Fibroblast of villous mesenchyme (primary cell): ENCODE results near the gene LRRC3B. TPM values are rescaled to one million over a fixed set of nuclear protein-coding genes. Genes with fewer than 3 reads are reported as not detected.

Source experiments
- DNase-seq: peaks from one replicate; pipeline ENCODE4 v3.0.0-alpha.2; 2010; ENCODE audit warnings: low read depth
- H3K4me3 ChIP-seq: 2 replicates; pipeline ENCODE4 v1.5.1; 2011; ENCODE audit warnings: low read depth, mild to moderate bottlenecking, low read length
- CTCF ChIP-seq: IDR thresholded peaks from 2 replicates; pipeline ENCODE4 v1.5.1; 2012; ENCODE audit warnings: low read depth, mild to moderate bottlenecking, low read length; ENCODE audit not compliant: insufficient read depth
- total RNA-seq: library from RNA; depleted of rRNA; stranded (reverse); fragments of >200 nt; gene quantifications from 2 replicates; pipeline ENCODE4 v1.2.3, GENCODE V29; 2012

LRRC3B gene
- total RNA-seq, 1 donor, result not detected

GRCh38 chr3:26657348-26657976, 34.9 kb downstream of the LRRC3B start:
- no peak for TF ChIP-seq CTCF
- H3K4me3 ChIP-seq, result no peak overlapping the region
- DNase-seq, result no peak

- no peak for TF ChIP-seq CTCF
Measured at GRCh38 chr3:26668171-26668570, 45.6 kb downstream of the LRRC3B start.

GRCh38 chr3:26668696-26669095, 46.1 kb downstream of the LRRC3B start:
- no peak overlapping the region for H3K4me3 ChIP-seq
- no peak for TF ChIP-seq CTCF
- no peak for DNase-seq

More at GRCh38 chr3:26668171-26668570, 45.6 kb downstream of the LRRC3B start:
- DNase-seq, result no peak
- H3K4me3 ChIP-seq, result no peak overlapping the region

GRCh38 chr3:26675336-26675735, 52.8 kb downstream of the LRRC3B start:
- no peak overlapping the region for H3K4me3 ChIP-seq
- no peak for TF ChIP-seq CTCF
- DNase-seq, result no peak

GRCh38 chr3:26681632-26682031, 59.1 kb downstream of the LRRC3B start:
- no peak overlapping the region for H3K4me3 ChIP-seq
- no peak for DNase-seq
- TF ChIP-seq CTCF, result no peak

GRCh38 chr3:26682406-26682805, 59.8 kb downstream of the LRRC3B start:
- no peak overlapping the region for H3K4me3 ChIP-seq
- no peak for TF ChIP-seq CTCF
- no peak for DNase-seq

- TF ChIP-seq CTCF, result no peak
- no peak overlapping the region for H3K4me3 ChIP-seq
- DNase-seq, result no peak
Measured at GRCh38 chr3:26683902-26684301, 61.3 kb downstream of the LRRC3B start.
